ENCODE results near the gene TMEM150B. TPM values are rescaled to one million over a fixed set of nuclear protein-coding genes. Genes with fewer than 3 reads are reported as not detected.

Gene TMEM150B
- total RNA-seq, 1 donor from 2014 or later, result not detected

- H3K4me3 Mint-ChIP-seq, result no peak overlapping the region
- H3K9me3 Mint-ChIP-seq, result no peaks in the 10 kb centered on the region
- no peak for DNase-seq (ENCODE audit: low spot score)
- Histone ChIP-seq H3K4me3 (no peak overlapping the region), H3K4me1 (peaks cover 17% of the 10 kb centered on the region), H3K36me3 (no peaks in the 10 kb centered on the region), H3F3A (ENCODE audit: low read depth) (peaks cover 18% of the 10 kb centered on the region), H4K20me1 (ENCODE audit: low read depth) (no peaks in the 10 kb centered on the region), H3K4me2 (no peak overlapping the region), H2AFZ (replicated peaks) (no peak overlapping the region), H3K9me3 (ENCODE audit: low read depth) (no peaks in the 10 kb centered on the region), H3K79me2 (ENCODE audit: low read depth) (no peaks in the 10 kb centered on the region), H3K9ac (no peak overlapping the region), H3K27me3 (peaks cover 41% of the 10 kb centered on the region), H3K27ac (no peak overlapping the region)
- H3K4me1 Mint-ChIP-seq, result peaks cover 2% of the 10 kb centered on the region
- no peaks in the 10 kb centered on the region for H3K36me3 Mint-ChIP-seq
- TF ChIP-seq, protein P1, sequence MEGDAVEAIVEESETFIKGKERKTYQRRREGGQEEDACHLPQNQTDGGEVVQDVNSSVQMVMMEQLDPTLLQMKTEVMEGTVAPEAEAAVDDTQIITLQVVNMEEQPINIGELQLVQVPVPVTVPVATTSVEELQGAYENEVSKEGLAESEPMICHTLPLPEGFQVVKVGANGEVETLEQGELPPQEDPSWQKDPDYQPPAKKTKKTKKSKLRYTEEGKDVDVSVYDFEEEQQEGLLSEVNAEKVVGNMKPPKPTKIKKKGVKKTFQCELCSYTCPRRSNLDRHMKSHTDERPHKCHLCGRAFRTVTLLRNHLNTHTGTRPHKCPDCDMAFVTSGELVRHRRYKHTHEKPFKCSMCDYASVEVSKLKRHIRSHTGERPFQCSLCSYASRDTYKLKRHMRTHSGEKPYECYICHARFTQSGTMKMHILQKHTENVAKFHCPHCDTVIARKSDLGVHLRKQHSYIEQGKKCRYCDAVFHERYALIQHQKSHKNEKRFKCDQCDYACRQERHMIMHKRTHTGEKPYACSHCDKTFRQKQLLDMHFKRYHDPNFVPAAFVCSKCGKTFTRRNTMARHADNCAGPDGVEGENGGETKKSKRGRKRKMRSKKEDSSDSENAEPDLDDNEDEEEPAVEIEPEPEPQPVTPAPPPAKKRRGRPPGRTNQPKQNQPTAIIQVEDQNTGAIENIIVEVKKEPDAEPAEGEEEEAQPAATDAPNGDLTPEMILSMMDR (IDR thresholded peaks at IDR 0.05), result no peak
- TF ChIP-seq EZH2phosphoT487 (IDR thresholded peaks at IDR 0.05) (no peak), EZH2 (IDR thresholded peaks at IDR 0.05) (no peak)
- peaks cover 40% of the 10 kb centered on the region for H3K27me3 Mint-ChIP-seq (ENCODE audit: insufficient read depth, low read depth)
- H3K27ac Mint-ChIP-seq, result no peak overlapping the region
Measured at GRCh38 chr19:55358493-55358892, 33.4 kb upstream of the TMEM150B start.

DNA sequence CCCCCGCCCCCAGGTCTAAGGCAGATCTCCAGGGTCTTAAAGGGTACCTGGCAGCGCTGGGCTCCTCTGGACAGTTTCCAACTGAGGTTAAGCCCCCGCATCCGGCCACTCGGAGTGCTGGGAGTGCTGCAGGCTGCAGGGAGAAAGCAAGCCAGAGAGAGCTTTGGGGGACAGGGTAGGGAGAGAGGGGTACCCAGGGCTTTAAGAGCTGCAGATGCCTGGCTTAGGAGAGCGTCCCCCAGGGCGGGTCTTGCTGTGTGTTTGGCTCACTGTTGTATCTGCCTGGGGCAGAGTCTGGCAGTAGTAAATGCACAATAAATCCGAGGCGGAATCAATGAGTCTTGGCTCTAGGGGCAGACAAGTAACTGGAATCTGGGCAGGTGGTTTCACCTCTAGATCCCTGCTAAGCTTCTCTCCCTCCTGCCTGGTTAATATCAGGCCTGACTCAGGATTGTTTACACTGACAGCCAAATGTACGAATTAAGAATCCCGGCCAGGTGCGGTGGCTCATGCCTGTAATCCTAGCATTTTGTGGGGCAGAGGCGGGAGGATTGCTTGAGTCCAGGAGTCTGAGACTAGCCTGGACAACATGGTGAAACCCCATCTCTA is 30.2 kb upstream of the TMEM150B start:
- Histone ChIP-seq H3K4me1 (peaks cover 13% of the 10 kb centered on the region), H3K4me3 (no peak overlapping the region), H3K9me3 (ENCODE audit: low read depth) (no peaks in the 10 kb centered on the region), H2AFZ (replicated peaks) (no peak overlapping the region), H3K4me2 (no peak overlapping the region), H3K27me3 (peaks cover 66% of the 10 kb centered on the region), H3F3A (ENCODE audit: low read depth) (peaks cover 22% of the 10 kb centered on the region), H3K79me2 (ENCODE audit: low read depth) (no peaks in the 10 kb centered on the region), H3K36me3 (no peaks in the 10 kb centered on the region), H3K9ac (no peak overlapping the region), H4K20me1 (ENCODE audit: low read depth) (peaks cover 8% of the 10 kb centered on the region), H3K27ac (no peak overlapping the region)
- TF ChIP-seq, protein P1 (IDR thresholded peaks at IDR 0.05), result no peak
- TF ChIP-seq EZH2phosphoT487 (IDR thresholded peaks at IDR 0.05), result no peak
- no peak for TF ChIP-seq EZH2 (IDR thresholded peaks at IDR 0.05)
- Mint-ChIP-seq H3K27me3 (ENCODE audit: insufficient read depth, low read depth) (peaks cover 61% of the 10 kb centered on the region), H3K36me3 (no peaks in the 10 kb centered on the region), H3K4me3 (peak overlapping the region; percentile 48), H3K9me3 (peaks cover 4% of the 10 kb centered on the region), H3K27ac (no peak overlapping the region), H3K4me1 (peaks cover 12% of the 10 kb centered on the region)
- peak; percentile 69 for DNase-seq (ENCODE audit: low spot score)

DNA sequence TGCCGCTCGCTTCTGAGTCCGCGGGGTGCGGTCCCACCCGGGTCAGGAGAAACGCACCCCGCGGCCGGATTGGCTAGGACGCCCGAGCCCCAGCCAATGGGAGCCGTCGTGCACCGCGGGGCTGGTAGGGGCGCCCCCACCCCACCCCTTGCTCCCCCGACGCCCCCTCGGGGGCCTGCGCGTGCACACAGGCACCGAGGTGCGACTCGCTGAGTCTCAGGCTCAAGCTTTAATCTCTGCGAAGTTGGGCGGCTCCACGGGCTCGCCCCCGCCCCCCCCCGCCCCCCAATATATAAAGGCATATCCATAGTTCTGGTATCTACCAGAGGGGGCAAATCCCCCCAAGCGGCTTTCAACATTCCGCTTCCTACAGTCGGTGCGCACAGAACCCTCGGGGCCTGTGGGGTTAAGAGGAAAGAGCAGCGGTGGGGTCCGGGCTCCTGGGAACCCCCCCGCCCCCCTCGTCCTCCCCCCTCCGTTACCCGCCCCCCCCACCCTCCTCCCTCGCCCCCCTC is 29.6 kb upstream of the TMEM150B start, which contains the start of gene COX6B2:
COX6B2 (minus strand) TSS at position 22 of the 515 bp plus-strand sequence. CDS start 198 bp downstream, outside the sequence.
- Mint-ChIP-seq H3K27ac (no peak within 1 kb of the TSS), H3K4me1 (peaks cover 12% of the 10 kb centered on the region), H3K4me3 (peak within 1 kb of the TSS; percentile 84), H3K36me3 (no peaks in the 10 kb centered on the region), H3K27me3 (ENCODE audit: insufficient read depth, low read depth) (peaks cover 62% of the 10 kb centered on the region), H3K9me3 (peaks cover 4% of the 10 kb centered on the region)
- Histone ChIP-seq H3K36me3 (no peaks in the 10 kb centered on the region), H4K20me1 (ENCODE audit: low read depth) (peaks cover 8% of the 10 kb centered on the region), H2AFZ (replicated peaks) (peak within 1 kb of the TSS; percentile 45), H3K4me1 (peaks cover 13% of the 10 kb centered on the region), H3K27me3 (peaks cover 66% of the 10 kb centered on the region), H3K9ac (no peak within 1 kb of the TSS), H3K4me3 (peak within 1 kb of the TSS; percentile 51), H3F3A (ENCODE audit: low read depth) (peaks cover 23% of the 10 kb centered on the region), H3K79me2 (ENCODE audit: low read depth) (no peaks in the 10 kb centered on the region), H3K27ac (no peak within 1 kb of the TSS), H3K4me2 (peak within 1 kb of the TSS; percentile 83), H3K9me3 (ENCODE audit: low read depth) (no peaks in the 10 kb centered on the region)
- TF ChIP-seq EZH2phosphoT487 (IDR thresholded peaks at IDR 0.05), result peak; percentile 80
- TF ChIP-seq, protein P1 (IDR thresholded peaks at IDR 0.05), result no peak
- TF ChIP-seq EZH2 (IDR thresholded peaks at IDR 0.05), result peak; percentile 66
- DNase-seq (ENCODE audit: low spot score), result peak; percentile 56
